Adrenal gland (tissue), 5 donors: ENCODE results near the gene PALM.

ENCODE experiments used
- POLR2A ChIP-seq, 2 donors: fragments of 450-650 bp; IDR thresholded peaks; one replicate each; pipeline ENCODE4 v1.6.1; 2017; ENCODE audit warnings: antibody characterized with exemption in 2 of 2, mild to moderate bottlenecking in 2 of 2, moderate library complexity in 1 of 2
- TF ChIP-seq, protein P1 (sequence below), 6 experiments: fragments of 450-650 bp in 4 of 6; fragments of 200-600 bp in 2 of 6; sonication (generic) in 1 of 6; IDR thresholded peaks; 1 replicate in 5 of 6; 2 replicates in 1 of 6; pipeline versions ENCODE4 v1.5.1 to v1.8.0; 2016 to 2021; ENCODE audit warnings: antibody characterized with exemption in 6 of 6, mild to moderate bottlenecking in 2 of 6, moderate library complexity in 1 of 6
- donor health status: DM: no; HTN: no; CAD: no.

DNA sequence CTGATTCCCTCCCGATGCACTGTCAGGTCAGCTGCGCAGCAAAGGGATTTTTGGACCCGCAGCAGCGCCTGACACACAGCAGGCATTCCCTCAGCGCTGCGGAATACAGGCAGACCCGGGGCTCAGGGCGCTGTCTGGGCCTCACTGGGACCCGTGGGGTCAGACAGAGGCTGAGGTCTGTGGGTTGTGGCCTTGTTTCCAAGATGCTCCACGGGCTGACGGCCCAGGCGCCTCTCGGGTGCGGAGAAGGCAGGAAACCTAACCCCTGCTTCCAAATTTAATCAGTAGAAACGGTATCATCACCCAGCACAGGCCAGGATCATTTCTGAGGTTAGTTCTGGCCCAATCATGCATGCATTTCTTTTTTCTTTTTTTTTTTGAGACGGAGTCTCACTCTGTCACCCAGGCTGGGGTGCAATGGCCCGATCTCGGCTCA lies 45.0 kb upstream of the PALM start:
- peak in 1 of 2 donors; percentile 21 for TF ChIP-seq POLR2A (IDR thresholded peaks at IDR 0.05)
- TF ChIP-seq, protein P1, sequence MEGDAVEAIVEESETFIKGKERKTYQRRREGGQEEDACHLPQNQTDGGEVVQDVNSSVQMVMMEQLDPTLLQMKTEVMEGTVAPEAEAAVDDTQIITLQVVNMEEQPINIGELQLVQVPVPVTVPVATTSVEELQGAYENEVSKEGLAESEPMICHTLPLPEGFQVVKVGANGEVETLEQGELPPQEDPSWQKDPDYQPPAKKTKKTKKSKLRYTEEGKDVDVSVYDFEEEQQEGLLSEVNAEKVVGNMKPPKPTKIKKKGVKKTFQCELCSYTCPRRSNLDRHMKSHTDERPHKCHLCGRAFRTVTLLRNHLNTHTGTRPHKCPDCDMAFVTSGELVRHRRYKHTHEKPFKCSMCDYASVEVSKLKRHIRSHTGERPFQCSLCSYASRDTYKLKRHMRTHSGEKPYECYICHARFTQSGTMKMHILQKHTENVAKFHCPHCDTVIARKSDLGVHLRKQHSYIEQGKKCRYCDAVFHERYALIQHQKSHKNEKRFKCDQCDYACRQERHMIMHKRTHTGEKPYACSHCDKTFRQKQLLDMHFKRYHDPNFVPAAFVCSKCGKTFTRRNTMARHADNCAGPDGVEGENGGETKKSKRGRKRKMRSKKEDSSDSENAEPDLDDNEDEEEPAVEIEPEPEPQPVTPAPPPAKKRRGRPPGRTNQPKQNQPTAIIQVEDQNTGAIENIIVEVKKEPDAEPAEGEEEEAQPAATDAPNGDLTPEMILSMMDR (IDR thresholded peaks at IDR 0.05): no peak
